Endothelial cell of umbilical vein (primary cell): Measurements from ENCODE around the gene RNF144B. TPM values are rescaled to one million over a fixed set of nuclear protein-coding genes. Genes with fewer than 3 reads are reported as not detected.

Experiments used
- BruUV-seq: library from RNA; stranded (reverse); fragments of 400-500 nt; replicated peaks from 2 replicates; lab custom pipeline; 2021; lab: Mats Ljungman, UMichigan
- CTCF ChIA-PET: fragments of 300-600, 350-600 bp; sonication (Branson Sonifier 250); formaldehyde crosslinking; loops from one replicate; lab custom pipeline; 2021; ENCODE audit warnings: antibody characterized with exemption, inconsistent platforms; lab: Charles Lee
- POLR2A ChIA-PET: fragments of 300-600, 350-600 bp; sonication (Branson Sonifier 250); formaldehyde crosslinking; loops from one replicate; lab custom pipeline; 2021; ENCODE audit warnings: antibody characterized with exemption, inconsistent platforms; lab: Charles Lee
- DNase-seq: peaks from one replicate; pipeline ENCODE4 v3.0.0-alpha.2; 2011; ENCODE audit warnings: low read depth, low spot score
- FAIRE-seq: peaks from 2 replicates; lab custom pipeline; 2011; peaks lifted over from hg19 to GRCh38; lab: Jason Lieb, UNC
- H2AFZ ChIP-seq: 2 replicates; pipeline ENCODE4 v1.6.0; 2012; ENCODE audit warnings: low read depth, low read length, control low read depth, inconsistent platforms
- H3K27ac ChIP-seq: 2 replicates; pipeline ENCODE4 v1.5.1; 2011; ENCODE audit warnings: low read depth, mild to moderate bottlenecking, control low read depth, low read length, moderate library complexity; ENCODE audit not compliant: insufficient read depth
- H3K27me3 ChIP-seq, 2 experiments: 2 replicates each; pipeline versions ENCODE4 v1.6.0 to v1.6.1; 2011; ENCODE audit warnings: low read length in 2 of 2, mixed read lengths in 1 of 2; ENCODE audit not compliant: control insufficient read depth in 2 of 2, insufficient read depth in 2 of 2
- H3K36me3 ChIP-seq, 2 experiments: 2 replicates in 1 of 2; 3 replicates in 1 of 2; pipeline ENCODE4 v1.5.1; 2011; ENCODE audit warnings: low read length in 2 of 2, mild to moderate bottlenecking in 1 of 2, moderate library complexity in 1 of 2; ENCODE audit not compliant: control insufficient read depth in 2 of 2, insufficient read depth in 2 of 2; ENCODE audit errors: extremely low read depth in 1 of 2
- H3K4me1 ChIP-seq: 3 replicates; pipeline ENCODE4 v1.5.1; 2011; ENCODE audit warnings: mild to moderate bottlenecking, low read length; ENCODE audit not compliant: control insufficient read depth, insufficient read depth; ENCODE audit errors: extremely low read depth
- H3K4me2 ChIP-seq: 2 replicates; pipeline ENCODE4 v1.6.1; 2011; ENCODE audit warnings: low read length, control low read depth, mixed read lengths; ENCODE audit not compliant: insufficient read depth
- H3K4me3 ChIP-seq, 3 experiments: fragments of 200-600 bp in 1 of 3; sonication (generic), shearing (Covaris generic) in 1 of 3; replicated peaks in 1 of 3; 2 replicates each; pipeline ENCODE4 v1.5.1; 2011 to 2016; ENCODE audit warnings: control low read depth in 3 of 3, low read length in 3 of 3, mild to moderate bottlenecking in 2 of 3, inconsistent platforms in 1 of 3, low read depth in 1 of 3, moderate library complexity in 1 of 3; ENCODE audit not compliant: insufficient read depth in 1 of 3
- H3K79me2 ChIP-seq: 2 replicates; pipeline ENCODE4 v1.6.0; 2012; ENCODE audit warnings: low read length, inconsistent platforms; ENCODE audit not compliant: control insufficient read depth, insufficient read depth
- H3K9ac ChIP-seq: replicated peaks from 2 replicates; pipeline ENCODE3; 2011; ENCODE audit warnings: low read length, control low read depth; ENCODE audit not compliant: insufficient read depth; ENCODE audit errors: extremely low read depth
- H3K9me1 ChIP-seq: replicated peaks from 3 replicates; pipeline ENCODE4 v1.6.0; 2011; ENCODE audit warnings: mild to moderate bottlenecking, low read length; ENCODE audit not compliant: control insufficient read depth, insufficient read depth; ENCODE audit errors: extremely low read depth
- H3K9me3 ChIP-seq: replicated peaks from 2 replicates; pipeline ENCODE4 v1.5.1; 2012; ENCODE audit warnings: low read length, inconsistent platforms; ENCODE audit not compliant: control insufficient read depth, insufficient read depth
- H4K20me1 ChIP-seq: replicated peaks from 2 replicates; pipeline ENCODE3; 2011; ENCODE audit warnings: mild to moderate bottlenecking, low read length; ENCODE audit not compliant: control insufficient read depth, insufficient read depth; ENCODE audit errors: extremely low read depth
- CTCF ChIP-seq, 2 donors: IDR thresholded peaks; 1 replicate in 1 of 2; 2 replicates in 1 of 2; pipeline ENCODE4 v1.5.1; 2011; ENCODE audit warnings: low read length in 2 of 2, mild to moderate bottlenecking in 2 of 2, moderate library complexity in 2 of 2, control low read depth in 1 of 2, inconsistent platforms in 1 of 2, low read depth in 1 of 2; ENCODE audit not compliant: insufficient read depth in 1 of 2; ENCODE audit errors: extremely low read depth in 1 of 2
- EZH2 ChIP-seq: IDR thresholded peaks from 2 replicates; pipeline ENCODE4 v1.6.1; 2012; ENCODE audit warnings: borderline replicate concordance, low read depth, mild to moderate bottlenecking, moderate library complexity, low read length, inconsistent platforms; ENCODE audit not compliant: severe bottlenecking
- FOS ChIP-seq: IDR thresholded peaks from 2 replicates; pipeline ENCODE4 v1.6.1; 2011; ENCODE audit warnings: mild to moderate bottlenecking, low read length, moderate library complexity, borderline replicate concordance; ENCODE audit not compliant: insufficient read depth
- GATA2 ChIP-seq: IDR thresholded peaks from 2 replicates; pipeline ENCODE4 v1.7.0; 2011; ENCODE audit warnings: low read depth, mild to moderate bottlenecking, moderate library complexity, mixed read lengths, low read length; ENCODE audit not compliant: insufficient read length, insufficient read depth
- JUN ChIP-seq: IDR thresholded peaks from 2 replicates; pipeline ENCODE4 v1.6.1; 2011; ENCODE audit warnings: borderline replicate concordance, low read depth; ENCODE audit not compliant: insufficient read length, insufficient read depth
- MAX ChIP-seq: IDR thresholded peaks from 2 replicates; pipeline ENCODE4 v1.6.1; 2011; ENCODE audit not compliant: insufficient read depth, insufficient read length
- MYC ChIP-seq: IDR thresholded peaks from one replicate; pipeline ENCODE4 v1.6.1; 2011; ENCODE audit warnings: mild to moderate bottlenecking, low read depth, low read length
- POLR2A ChIP-seq: IDR thresholded peaks from 2 replicates; pipeline ENCODE4 v1.6.1; 2012; ENCODE audit warnings: low read depth, mild to moderate bottlenecking, control low read depth, low read length
- POLR2AphosphoS5 ChIP-seq: IDR thresholded peaks from 2 replicates; pipeline ENCODE4 v1.6.1; 2012; ENCODE audit warnings: low read depth, mild to moderate bottlenecking, control low read depth, low read length, moderate library complexity; ENCODE audit not compliant: insufficient read depth
- dilution Hi-C: fragments of 300-500 bp; cut with MboI; formaldehyde crosslinking; loops from one replicate; pipeline ENCODE4 v1.15.0; 2019; ENCODE audit warnings: low sequenced_read_pairs; ENCODE audit not compliant: extremely low pct_ligation_motif_present
- intact Hi-C: fragments of 100-400 bp; cut with micrococcal nuclease; formaldehyde crosslinking; loops from one replicate; pipeline ENCODE4 v1.10.0; 2022
- polyA plus RNA-seq, 4 experiments: library from polyadenylated mRNA; depleted of rRNA in 3 of 4; stranded (reverse) in 3 of 4; unstranded in 1 of 4; fragments of >200 nt; gene quantifications; 2 replicates each; pipeline versions ENCODE4 v1.2.1 to v1.2.3, GENCODE V29; 2011 to 2012; ENCODE audit warnings: missing spikeins in 1 of 4
- total RNA-seq: library from RNA; stranded (reverse); gene quantifications from 2 replicates; pipeline ENCODE4 v1.2.3, GENCODE V29; 2021

The RNF144B gene
- total and polyA plus RNA-seq, 2 donors (not counting 3 experiments of a cell fraction or from before 2014, with no cell fraction given) = 18.1 to 97.3 TPM

GRCh38 chr6:18485660-18486435 lies 98.7 kb downstream of the RNF144B start:
- peaks cover 3 to 4% of the 10 kb centered on the region in 2 experiments for H3K27me3 ChIP-seq
- no peak overlapping the region for H3K4me3 ChIP-seq
- ChIA-PET POLR2A (no interaction called here), CTCF (no interaction called here)
- no peak overlapping the region for H2AFZ ChIP-seq
- no peak overlapping the region for H3K27ac ChIP-seq
- intact Hi-C loops = no loop called here
- no peak overlapping the region for H3K9ac ChIP-seq
- no peaks in the 10 kb centered on the region for H4K20me1 ChIP-seq
- TF ChIP-seq CTCF (IDR thresholded peaks at IDR 0.05; ENCODE audit: extremely low read depth in 1 of 2, insufficient read depth in 1 of 2, low read depth in 1 of 2, low read length in 2 of 2) = no peak
- no peak for TF ChIP-seq EZH2
- no peak for TF ChIP-seq JUN
- no peak for TF ChIP-seq GATA2
- TF ChIP-seq POLR2A = no peak
- TF ChIP-seq MAX = no peak
- no peak for TF ChIP-seq MYC
- no peak for TF ChIP-seq FOS
- no peak for TF ChIP-seq POLR2AphosphoS5
- no peaks in the 10 kb centered on the region for H3K36me3 ChIP-seq
- H3K79me2 ChIP-seq = no peaks in the 10 kb centered on the region
- H3K9me1 ChIP-seq = no peaks in the 10 kb centered on the region
- DNase-seq = no peak
- dilution Hi-C loops = no loop called here
- H3K4me2 ChIP-seq = no peak overlapping the region
- FAIRE-seq = no peak
- H3K9me3 ChIP-seq = no peaks in the 10 kb centered on the region
- H3K4me1 ChIP-seq = no peaks in the 10 kb centered on the region
- BruUV-seq = no TSS peak
